ENCODE results near the gene TMCO4. TPM values are rescaled to one million over a fixed set of nuclear protein-coding genes. Genes with fewer than 3 reads are reported as not detected.

Gene TMCO4
- total and polyA plus RNA-seq, 12 donors, result 6.1 to 12.2 (median 8.0) TPM

DNA sequence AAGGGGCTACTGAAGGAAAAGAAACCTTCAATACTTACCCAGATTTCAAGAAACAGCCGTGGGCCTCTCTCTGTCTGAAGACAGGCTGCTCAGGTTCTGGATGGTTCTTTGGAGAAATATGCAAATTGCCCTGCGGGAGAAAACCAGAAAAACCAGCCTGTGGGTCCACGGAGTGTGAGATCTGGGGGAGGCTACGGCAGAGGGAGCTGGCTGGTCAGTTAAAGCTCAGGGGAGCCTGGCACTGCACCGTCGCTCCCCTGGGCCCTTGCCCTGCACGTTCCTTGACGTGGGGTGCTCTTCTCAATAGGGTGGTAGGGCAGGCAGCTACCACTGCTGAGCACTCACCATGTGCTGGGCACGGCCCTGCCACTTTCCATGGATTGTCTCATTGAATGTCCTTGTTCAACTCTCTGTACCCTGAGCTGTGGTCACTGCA, 12.7 kb downstream of the TMCO4 start:
- Histone ChIP-seq H3K9me3 (no peaks in the 10 kb centered on the region), H3K4me3 (no peak overlapping the region), H3K27ac (no peak overlapping the region), H3K4me1 (no peaks in the 10 kb centered on the region), H3K27me3 (no peaks in the 10 kb centered on the region), H3K36me3 (peaks cover 0 to 59% (median 0%) of the 10 kb centered on the region in 9 donors)
- TF ChIP-seq, protein P1, sequence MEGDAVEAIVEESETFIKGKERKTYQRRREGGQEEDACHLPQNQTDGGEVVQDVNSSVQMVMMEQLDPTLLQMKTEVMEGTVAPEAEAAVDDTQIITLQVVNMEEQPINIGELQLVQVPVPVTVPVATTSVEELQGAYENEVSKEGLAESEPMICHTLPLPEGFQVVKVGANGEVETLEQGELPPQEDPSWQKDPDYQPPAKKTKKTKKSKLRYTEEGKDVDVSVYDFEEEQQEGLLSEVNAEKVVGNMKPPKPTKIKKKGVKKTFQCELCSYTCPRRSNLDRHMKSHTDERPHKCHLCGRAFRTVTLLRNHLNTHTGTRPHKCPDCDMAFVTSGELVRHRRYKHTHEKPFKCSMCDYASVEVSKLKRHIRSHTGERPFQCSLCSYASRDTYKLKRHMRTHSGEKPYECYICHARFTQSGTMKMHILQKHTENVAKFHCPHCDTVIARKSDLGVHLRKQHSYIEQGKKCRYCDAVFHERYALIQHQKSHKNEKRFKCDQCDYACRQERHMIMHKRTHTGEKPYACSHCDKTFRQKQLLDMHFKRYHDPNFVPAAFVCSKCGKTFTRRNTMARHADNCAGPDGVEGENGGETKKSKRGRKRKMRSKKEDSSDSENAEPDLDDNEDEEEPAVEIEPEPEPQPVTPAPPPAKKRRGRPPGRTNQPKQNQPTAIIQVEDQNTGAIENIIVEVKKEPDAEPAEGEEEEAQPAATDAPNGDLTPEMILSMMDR (IDR thresholded peaks at IDR 0.05), result no peak
- intact Hi-C loops (cut with DNase I), result no loop called here
- WGBS, 2 donors, result 74 to 79% methylated on average over 9 of the region's 9 CpGs
- ATAC-seq (no peak), DNase-seq (no peak)

DNA sequence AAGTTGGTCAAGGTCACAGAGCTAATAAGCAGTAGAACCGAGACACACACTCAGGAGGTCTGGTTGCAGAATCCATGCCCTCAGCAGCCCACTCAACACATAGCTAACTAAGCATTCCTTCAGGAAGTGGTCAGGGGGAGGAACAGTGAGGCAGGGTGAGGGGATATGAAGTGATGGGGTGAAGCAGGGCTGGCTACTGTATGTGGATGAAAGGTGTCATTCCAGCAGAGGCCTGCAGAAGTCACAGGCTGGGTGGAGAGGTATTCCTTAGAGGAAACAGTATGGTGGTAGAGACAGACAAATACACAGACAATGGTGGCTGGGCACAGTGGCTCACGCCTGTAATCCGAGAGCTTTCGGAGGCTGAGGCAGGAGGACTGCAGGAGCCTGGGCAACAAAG, 14.1 kb downstream of the TMCO4 start:
- Histone ChIP-seq H3K27me3 (no peaks in the 10 kb centered on the region), H3K9me3 (no peaks in the 10 kb centered on the region), H3K36me3 (peaks cover 0 to 62% (median 0%) of the 10 kb centered on the region in 9 donors), H3K4me1 (no peaks in the 10 kb centered on the region), H3K4me3 (no peak overlapping the region), H3K27ac (no peak overlapping the region)
- DNase-seq (no peak), ATAC-seq (no peak)
- intact Hi-C loops (cut with DNase I), result no loop called here
- WGBS, 2 donors, result 69 to 71% methylated on average over 4 of the region's 4 CpGs
- TF ChIP-seq, protein P1 (IDR thresholded peaks at IDR 0.05), result no peak

DNA sequence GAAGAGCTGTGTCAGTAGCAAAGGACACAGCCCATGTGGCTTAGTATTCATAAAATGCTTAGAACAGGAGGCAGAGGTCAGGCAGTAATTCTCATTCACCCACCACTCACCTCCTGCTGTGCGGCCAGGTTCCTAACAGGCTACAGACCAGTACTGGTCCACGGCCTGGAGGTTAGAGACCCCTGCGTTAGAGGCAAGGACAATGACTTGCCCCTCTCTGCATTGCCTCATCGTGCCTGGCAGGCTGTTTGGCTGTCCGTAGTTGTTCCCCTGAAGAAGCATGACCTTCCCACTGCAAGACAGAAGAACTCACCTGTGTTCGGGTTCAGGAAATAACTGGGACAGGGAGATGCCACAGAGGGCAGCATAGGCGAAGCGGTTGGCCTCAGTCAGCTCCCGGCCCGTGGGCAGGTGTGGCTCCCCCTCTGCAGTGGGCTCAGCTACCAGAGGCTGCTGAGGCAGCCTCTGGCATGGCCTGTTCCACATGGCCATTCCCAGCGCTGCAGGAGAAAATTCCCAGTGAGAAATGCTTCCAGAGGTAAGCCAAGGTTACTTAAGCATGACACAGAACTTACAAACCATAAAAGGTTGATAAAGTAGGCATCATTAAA, 19.3 kb downstream of the TMCO4 start:
- Histone ChIP-seq H3K4me3 (no peak overlapping the region), H3K36me3 (peaks cover 0 to 83% (median 12%) of the 10 kb centered on the region in 9 donors), H3K27ac (no peak overlapping the region), H3K4me1 (no peaks in the 10 kb centered on the region), H3K27me3 (no peaks in the 10 kb centered on the region), H3K9me3 (peaks cover 0 to 6% (median 0%) of the 10 kb centered on the region in 11 donors)
- intact Hi-C loops (cut with DNase I), result no loop called here
- ATAC-seq (no peak), DNase-seq (no peak)
- TF ChIP-seq, protein P1 (IDR thresholded peaks at IDR 0.05), result no peak
- WGBS, 2 donors, result 90% methylated on average over 11 of the region's 11 CpGs

DNA sequence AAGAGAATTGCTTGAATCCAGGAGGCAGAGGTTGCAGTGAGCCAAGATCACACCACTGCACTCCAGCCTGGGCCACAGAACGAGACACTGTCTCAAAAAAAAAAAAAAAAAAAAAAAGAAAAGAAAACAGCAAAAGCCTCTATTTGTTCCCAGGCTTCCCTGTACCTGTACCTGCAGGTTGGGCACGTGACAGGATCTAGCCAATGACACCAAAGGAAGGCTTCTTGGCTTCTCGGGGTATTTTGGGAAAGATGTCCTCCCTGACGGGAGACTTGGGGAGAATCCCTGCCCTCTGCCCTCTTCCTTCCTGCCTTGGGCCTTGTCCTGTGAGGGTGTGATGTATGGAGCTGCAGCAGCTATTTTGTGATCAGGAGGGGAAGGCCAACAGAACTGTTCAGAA, 22.8 kb downstream of the TMCO4 start:
- TF ChIP-seq, protein P1 (IDR thresholded peaks at IDR 0.05), result no peak
- H3K27me3 ChIP-seq, result no peaks in the 10 kb centered on the region
- ATAC-seq (no peak), DNase-seq (no peak)
- 95 to 98% methylated on average over 4 of the region's 4 CpGs for WGBS, 2 donors
- no peaks in the 10 kb centered on the region for H3K4me1 ChIP-seq
- peaks cover 0 to 6% (median 0%) of the 10 kb centered on the region in 11 donors for H3K9me3 ChIP-seq
- peaks cover 0 to 86% (median 12%) of the 10 kb centered on the region in 9 donors for H3K36me3 ChIP-seq
- no peak overlapping the region for H3K4me3 ChIP-seq
- H3K27ac ChIP-seq, result no peak overlapping the region
- intact Hi-C loops (cut with DNase I), result no loop called here
